ENCODE results near the gene ANKS1B. TPM values are rescaled to one million over a fixed set of nuclear protein-coding genes. Genes with fewer than 3 reads are reported as not detected.

ANKS1B gene
- total and polyA plus RNA-seq, 2 of the 4 experiments (the other 2 are of a cell fraction) = 0.17 to 0.18 TPM

- no peak overlapping the region for H2AFZ ChIP-seq (replicated peaks; ENCODE audit: low read length, poor library complexity)
- H2BK15ac ChIP-seq (ENCODE audit: low read depth, low read length) = no peak overlapping the region
- no CpG with 5 or more reads among the region's 2 CpGs for WGBS, 2 experiments (ENCODE audit: extremely low coverage in 2 of 2, insufficient read length in 1 of 2)
Observed at GRCh38 chr12:100024974-100025555, 40.3 kb upstream of the ANKS1B start.

More at GRCh38 chr12:100024974-100025555, 40.3 kb upstream of the ANKS1B start:
- H3K18ac ChIP-seq (ENCODE audit: low read depth, low read length) = no peak overlapping the region
- TF ChIP-seq MAFK (IDR thresholded peaks at IDR 0.05; ENCODE audit: low read depth, low read length) (no peak), CEBPB (IDR thresholded peaks at IDR 0.05; ENCODE audit: low read depth, low read length) (peak; percentile 38; the same call in 1 of the 2 replicates)
- no peak overlapping the region for H3K56ac ChIP-seq (ENCODE audit: extremely low read depth, insufficient read depth, low read length)
- no peak overlapping the region for H3K23ac ChIP-seq (ENCODE audit: low read depth, low read length)
- H3K4ac ChIP-seq (ENCODE audit: low read depth, low read length) = no peak overlapping the region
- H3K9me1 ChIP-seq (ENCODE audit: insufficient read depth, low read length) = peaks cover 5% of the 10 kb centered on the region; the same call in 1 of the 2 replicates
- no peak overlapping the region for H4K5ac ChIP-seq (ENCODE audit: low read depth, low read length)
- H2AK5ac ChIP-seq (ENCODE audit: low read depth, low read length) = no peak overlapping the region
- dilution Hi-C loops (cut with HindIII; ENCODE audit: low sequenced_read_pairs, unreplicated experiment) = no loop called here
- peaks cover 3% of the 10 kb centered on the region for H3K36me3 ChIP-seq (ENCODE audit: control insufficient read depth, insufficient read depth, low read length)
- intact Hi-C loops (cut with micrococcal nuclease) = no loop called here
- H3K27me3 ChIP-seq (ENCODE audit: control insufficient read depth, insufficient read depth, low read length) = no peaks in the 10 kb centered on the region
- POLR2A ChIA-PET (ENCODE audit: unreplicated experiment) = no interaction called here
- H3K9me3 ChIP-seq (ENCODE audit: control insufficient read depth, insufficient read depth, low read length) = no peaks in the 10 kb centered on the region
- H3K14ac ChIP-seq (replicated peaks; ENCODE audit: low read depth, low read length) = no peak overlapping the region
- no peak overlapping the region for H2BK5ac ChIP-seq (ENCODE audit: low read depth, low read length, poor library complexity, severe bottlenecking)
- H2BK20ac ChIP-seq (ENCODE audit: low read depth, low read length) = no peak overlapping the region
- no peak overlapping the region for H3K4me2 ChIP-seq (ENCODE audit: low read depth, low read length)
- no peak overlapping the region for H3K27ac ChIP-seq (ENCODE audit: insufficient read depth, low read length)
- CTCF ChIA-PET = no interaction called here
- no peak overlapping the region for H3K4me3 ChIP-seq (ENCODE audit: insufficient read depth, low read depth, low read length)
- H4K20me1 ChIP-seq (ENCODE audit: insufficient read depth, low read length) = no peaks in the 10 kb centered on the region
- no peak overlapping the region for H3K9ac ChIP-seq (ENCODE audit: low read depth, low read length)
- no TSS peak for BruUV-seq (replicated peaks)
- no peak overlapping the region for H2BK120ac ChIP-seq (ENCODE audit: low read depth, low read length)
- in situ Hi-C loops (cut with MboI; ENCODE audit: low sequenced_read_pairs) = no loop called here
- H3K79me1 ChIP-seq (ENCODE audit: low read depth in 1 of 2, low read length in 2 of 2) = no peaks in the 10 kb centered on the region
- DNase-seq = peak; percentile 67
- no peak overlapping the region for H4K8ac ChIP-seq (ENCODE audit: low read depth in 2 of 2, low read length in 2 of 2)
- H2AK9ac ChIP-seq (replicated peaks; ENCODE audit: low read depth, low read length, poor library complexity) = no peak overlapping the region
- H3K4me1 ChIP-seq (ENCODE audit: control insufficient read depth, insufficient read depth, low read length) = peaks cover 8% of the 10 kb centered on the region
- H4K91ac ChIP-seq (ENCODE audit: insufficient read depth, low read depth, low read length) = no peak overlapping the region
- ATAC-seq (ENCODE audit: low read depth) = peak; percentile 75

Data from IMR-90 (cell line).